Testis (tissue), 2 donors: ENCODE measurements around the gene SLC9A2.

Experiments
- CTCF ChIP-seq, 3 experiments: fragments of 450-650 bp in 2 of 3; fragments of 200-600 bp in 1 of 3; sonication (generic) in 1 of 3; IDR thresholded peaks; one replicate each; pipeline ENCODE4 v1.5.1; 2016 to 2019; ENCODE audit warnings: antibody characterized with exemption in 3 of 3, mild to moderate bottlenecking in 2 of 3, moderate library complexity in 1 of 3
- POLR2A ChIP-seq: fragments of 450-650 bp; IDR thresholded peaks from one replicate; pipeline ENCODE4 v1.6.1; 2017; ENCODE audit warnings: antibody characterized with exemption, mild to moderate bottlenecking, moderate library complexity

DNA sequence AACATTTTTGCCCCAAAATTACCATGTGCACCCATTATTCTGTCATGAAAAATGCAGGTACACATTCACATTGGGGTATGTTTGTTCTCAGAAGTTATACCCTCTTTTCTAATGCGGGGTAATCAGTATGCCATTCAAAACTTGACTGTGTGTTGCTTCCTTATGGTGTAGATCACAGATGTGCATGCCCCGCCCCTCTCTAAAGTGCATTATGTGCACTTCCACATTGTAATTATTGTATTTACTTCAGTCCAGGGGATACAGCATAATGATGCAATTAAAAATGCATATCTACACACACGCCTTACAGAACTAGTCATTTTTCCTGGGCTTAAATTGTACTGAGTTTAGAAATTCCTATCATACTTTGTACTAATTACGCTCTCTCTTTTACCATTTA is 48.8 kb downstream of the SLC9A2 start:
- TF ChIP-seq CTCF (IDR thresholded peaks at IDR 0.05) = no peak
- TF ChIP-seq POLR2A = no peak
